SK-N-SH (cell line): ENCODE measurements around the gene COL4A3.

Source experiments
- CTCF ChIP-seq: fragments of 200-600 bp; sonication (generic); IDR thresholded peaks from 2 replicates; pipeline ENCODE4 v1.6.1; 2017; ENCODE audit warnings: antibody characterized with exemption, mild to moderate bottlenecking, moderate library complexity
- ELF1 ChIP-seq: IDR thresholded peaks from 2 replicates; pipeline ENCODE4 v1.4.0; 2012
- EZH2phosphoT487 ChIP-seq: fragments of 200-600 bp; sonication (generic); IDR thresholded peaks from 2 replicates; pipeline ENCODE4 v1.6.1; 2017; ENCODE audit warnings: low read depth, mixed run types, mild to moderate bottlenecking, antibody characterized with exemption, moderate library complexity, borderline replicate concordance
- MEF2A ChIP-seq: IDR thresholded peaks from 2 replicates; pipeline ENCODE4 v1.4.0; 2012; ENCODE audit warnings: low read depth, borderline replicate concordance
- NRF1 ChIP-seq: IDR thresholded peaks from 2 replicates; pipeline ENCODE4 v1.6.1; 2012; ENCODE audit warnings: low read depth, mild to moderate bottlenecking, low read length
- POLR2AphosphoS5 ChIP-seq: IDR thresholded peaks from 2 replicates; pipeline ENCODE4 v1.6.1; 2012; ENCODE audit warnings: low read depth, low read length
- RFX5 ChIP-seq: IDR thresholded peaks from 2 replicates; pipeline ENCODE4 v1.6.1; 2012; ENCODE audit warnings: mild to moderate bottlenecking, improper control_type of control experiment, low read length
- SIN3A ChIP-seq: IDR thresholded peaks from 2 replicates; pipeline ENCODE4 v1.6.1; 2012; ENCODE audit warnings: low read depth, mild to moderate bottlenecking, low read length, moderate library complexity, borderline replicate concordance
- TCF12 ChIP-seq: IDR thresholded peaks from 2 replicates; pipeline ENCODE4 v1.4.0; 2012
- TEAD4 ChIP-seq: IDR thresholded peaks from 2 replicates; pipeline ENCODE4 v1.4.0; 2012; ENCODE audit warnings: mild to moderate bottlenecking, borderline replicate concordance; ENCODE audit not compliant: insufficient read depth
- USF1 ChIP-seq: IDR thresholded peaks from 2 replicates; pipeline ENCODE4 v1.4.0; 2012; ENCODE audit warnings: low read depth, borderline replicate concordance
- USF2 ChIP-seq: fragments of 150-350 bp; IDR thresholded peaks from 2 replicates; pipeline ENCODE4 v1.6.1; 2017; ENCODE audit warnings: antibody characterized with exemption, low read length, low read depth, borderline replicate concordance

GRCh38 chr2:227153307-227153706 is 11.1 kb upstream of the COL4A3 start:
- TF ChIP-seq CTCF (no peak), TEAD4 (no peak), ELF1 (no peak), NRF1 (no peak), POLR2AphosphoS5 (no peak), EZH2phosphoT487 (no peak), SIN3A (no peak), USF1 (no peak), TCF12 (no peak), RFX5 (no peak), MEF2A (no peak), USF2 (no peak)
